ENCODE measurements around the gene SLC10A7.

Gene SLC10A7

GRCh38 chr4:146477054-146477453 is 44.7 kb downstream of the SLC10A7 start:
- Histone ChIP-seq H2AFZ (ENCODE audit: low read depth, low read length, severe bottlenecking) (no peak overlapping the region), H3K9ac (ENCODE audit: low read length) (no peak overlapping the region), H3K4me3 (ENCODE audit: insufficient read depth, low read length, poor library complexity, severe bottlenecking) (no peak overlapping the region), H4K20me1 (ENCODE audit: low read depth, low read length) (no peaks in the 10 kb centered on the region), H3K36me3 (ENCODE audit: low read length) (no peaks in the 10 kb centered on the region), H3K9me2 (replicated peaks; ENCODE audit: insufficient read depth, low read length) (no peaks in the 10 kb centered on the region), H3K79me2 (ENCODE audit: insufficient read depth, low read length) (no peaks in the 10 kb centered on the region), H3K27me3 (ENCODE audit: low read length) (no peaks in the 10 kb centered on the region), H3F3A (ENCODE audit: insufficient read depth) (no peaks in the 10 kb centered on the region), H3K4me2 (ENCODE audit: low read depth, low read length, poor library complexity, severe bottlenecking) (no peak overlapping the region), H3K9me3 (ENCODE audit: insufficient read depth, low read length) (no peaks in the 10 kb centered on the region), H3K27ac (ENCODE audit: low read depth, low read length) (no peak overlapping the region)
- TF ChIP-seq CTCF (IDR thresholded peaks at IDR 0.05; ENCODE audit: insufficient read depth, low read length, poor library complexity, severe bottlenecking) = no peak
- TF ChIP-seq EZH2phosphoT487 (conservative IDR thresholded peaks at IDR 0.05; ENCODE audit: low read length) = no peak

GRCh38 chr4:146472404-146472803 is 49.3 kb downstream of the SLC10A7 start:
- H3K27ac ChIP-seq (ENCODE audit: low read depth, low read length) = no peak overlapping the region
- no peaks in the 10 kb centered on the region for H4K20me1 ChIP-seq (ENCODE audit: low read depth, low read length)
- no peak overlapping the region for H3K9ac ChIP-seq (ENCODE audit: low read length)
- H3K9me3 ChIP-seq (ENCODE audit: insufficient read depth, low read length) = no peaks in the 10 kb centered on the region
- no peaks in the 10 kb centered on the region for H3K79me2 ChIP-seq (ENCODE audit: insufficient read depth, low read length)
- no peaks in the 10 kb centered on the region for H3F3A ChIP-seq (ENCODE audit: insufficient read depth)
- H3K9me2 ChIP-seq (replicated peaks; ENCODE audit: insufficient read depth, low read length) = no peaks in the 10 kb centered on the region
- H2AFZ ChIP-seq (ENCODE audit: low read depth, low read length, severe bottlenecking) = no peak overlapping the region
- H3K27me3 ChIP-seq (ENCODE audit: low read length) = no peaks in the 10 kb centered on the region
- TF ChIP-seq CTCF (IDR thresholded peaks at IDR 0.05; ENCODE audit: insufficient read depth, low read length, poor library complexity, severe bottlenecking) (no peak), EZH2phosphoT487 (conservative IDR thresholded peaks at IDR 0.05; ENCODE audit: low read length) (no peak)
- no peak overlapping the region for H3K4me2 ChIP-seq (ENCODE audit: low read depth, low read length, poor library complexity, severe bottlenecking)
- no peak overlapping the region for H3K4me3 ChIP-seq (ENCODE audit: insufficient read depth, low read length, poor library complexity, severe bottlenecking)
- no peaks in the 10 kb centered on the region for H3K36me3 ChIP-seq (ENCODE audit: low read length)

- Histone ChIP-seq H3K79me2 (ENCODE audit: insufficient read depth, low read length) (no peaks in the 10 kb centered on the region), H3K36me3 (ENCODE audit: low read length) (no peaks in the 10 kb centered on the region), H3K9ac (ENCODE audit: low read length) (no peak overlapping the region), H3K9me2 (replicated peaks; ENCODE audit: insufficient read depth, low read length) (no peaks in the 10 kb centered on the region), H4K20me1 (ENCODE audit: low read depth, low read length) (no peaks in the 10 kb centered on the region), H2AFZ (ENCODE audit: low read depth, low read length, severe bottlenecking) (no peak overlapping the region), H3K4me2 (ENCODE audit: low read depth, low read length, poor library complexity, severe bottlenecking) (no peak overlapping the region), H3K4me3 (ENCODE audit: insufficient read depth, low read length, poor library complexity, severe bottlenecking) (no peak overlapping the region), H3K27me3 (ENCODE audit: low read length) (no peaks in the 10 kb centered on the region), H3F3A (ENCODE audit: insufficient read depth) (no peaks in the 10 kb centered on the region), H3K27ac (ENCODE audit: low read depth, low read length) (no peak overlapping the region), H3K9me3 (ENCODE audit: insufficient read depth, low read length) (no peaks in the 10 kb centered on the region)
- TF ChIP-seq CTCF (IDR thresholded peaks at IDR 0.05; ENCODE audit: insufficient read depth, low read length, poor library complexity, severe bottlenecking) (no peak), EZH2phosphoT487 (conservative IDR thresholded peaks at IDR 0.05; ENCODE audit: low read length) (no peak)
Measured at GRCh38 chr4:146470604-146471003, 51.1 kb downstream of the SLC10A7 start.

Data from SU-DHL-6 (cell line).